CD14-positive monocyte (primary cell): ENCODE data around the gene KRTAP4-11. TPM values are rescaled to one million over a fixed set of nuclear protein-coding genes. Genes with fewer than 3 reads are reported as not detected.

Experiments used
- DNase-seq, 3 donors: peaks; one replicate each; pipeline ENCODE4 v3.0.0-alpha.2; 2011 to 2022
- H2AFZ ChIP-seq: 2 replicates; pipeline ENCODE4 v1.6.0; 2012; ENCODE audit warnings: mild to moderate bottlenecking, low read depth, low read length, inconsistent platforms; ENCODE audit not compliant: insufficient read depth, poor library complexity, severe bottlenecking
- H3K27ac ChIP-seq, 2 donors: 1 replicate in 1 of 2; 2 replicates in 1 of 2; pipeline ENCODE4 v1.5.1; 2012 to 2013; ENCODE audit warnings: low read length in 2 of 2, control low read depth in 1 of 2, inconsistent platforms in 1 of 2, low read depth in 1 of 2, mild to moderate bottlenecking in 1 of 2
- H3K27me3 ChIP-seq, 2 donors: one replicate each; pipeline versions ENCODE4 v1.6.0 to v1.6.1; 2011 to 2013; ENCODE audit warnings: low read length in 2 of 2; ENCODE audit not compliant: control insufficient read depth in 2 of 2, insufficient read depth in 2 of 2
- H3K36me3 ChIP-seq, 2 donors: replicated peaks in 1 of 2; 1 replicate in 1 of 2; 2 replicates in 1 of 2; pipeline versions ENCODE4 v1.5.1 to v1.6.1; 2012 to 2013; ENCODE audit warnings: low read length in 2 of 2, control low read depth in 1 of 2, inconsistent platforms in 1 of 2, mild to moderate bottlenecking in 1 of 2; ENCODE audit not compliant: insufficient read depth in 2 of 2, control insufficient read depth in 1 of 2
- H3K4me1 ChIP-seq, 2 donors: 1 replicate in 1 of 2; 2 replicates in 1 of 2; pipeline versions ENCODE4 v1.5.1 to v1.6.1; 2012 to 2013; ENCODE audit warnings: low read length in 2 of 2, control low read depth in 1 of 2, inconsistent platforms in 1 of 2, mild to moderate bottlenecking in 1 of 2, moderate library complexity in 1 of 2; ENCODE audit not compliant: insufficient read depth in 2 of 2, control insufficient read depth in 1 of 2
- H3K4me2 ChIP-seq: replicated peaks from 2 replicates; pipeline ENCODE3; 2012; ENCODE audit warnings: low read length, moderate library complexity, mild to moderate bottlenecking; ENCODE audit not compliant: poor library complexity, severe bottlenecking; ENCODE audit errors: extremely low read depth
- H3K4me3 ChIP-seq, 3 experiments: fragments of 200-600 bp in 1 of 3; sonication (generic) in 1 of 3; replicated peaks in 1 of 3; 1 replicate in 2 of 3; 2 replicates in 1 of 3; pipeline ENCODE4 v1.5.1; 2011 to 2013; ENCODE audit warnings: low read length in 3 of 3, mild to moderate bottlenecking in 3 of 3, control low read depth in 2 of 3, low read depth in 2 of 3, inconsistent platforms in 1 of 3, moderate library complexity in 1 of 3
- H3K79me2 ChIP-seq: 2 replicates; pipeline ENCODE4 v1.6.0; 2012; ENCODE audit warnings: mild to moderate bottlenecking, control low read depth, inconsistent platforms, low read length, moderate library complexity; ENCODE audit not compliant: insufficient read depth
- H3K9ac ChIP-seq: 2 replicates; pipeline ENCODE4 v1.6.0; 2017; ENCODE audit warnings: low read length, mild to moderate bottlenecking; ENCODE audit not compliant: insufficient read depth, poor library complexity, severe bottlenecking
- H3K9me3 ChIP-seq, 2 donors: replicated peaks in 1 of 2; 1 replicate in 1 of 2; 2 replicates in 1 of 2; pipeline versions ENCODE4 v1.5.1 to v1.6.1; 2012 to 2013; ENCODE audit warnings: low read length in 2 of 2, control low read depth in 1 of 2; ENCODE audit not compliant: control insufficient read depth in 1 of 2, insufficient read depth in 1 of 2
- H4K20me1 ChIP-seq: 2 replicates; pipeline ENCODE4 v1.6.0; 2012; ENCODE audit warnings: mild to moderate bottlenecking, low read length, control low read depth, moderate library complexity; ENCODE audit not compliant: insufficient read depth
- H3K27ac Mint-ChIP-seq, 7 donors: one replicate each; pipeline ENCODE4 v1.8.0; 2020; ENCODE audit warnings: mild to moderate bottlenecking in 7 of 7, mixed read lengths in 7 of 7, moderate library complexity in 6 of 7, inconsistent platforms in 2 of 7
- H3K27me3 Mint-ChIP-seq, 3 donors: one replicate each; pipeline ENCODE4 v1.8.0; 2021 to 2022; ENCODE audit warnings: low read depth in 3 of 3, mild to moderate bottlenecking in 3 of 3, mixed read lengths in 3 of 3, moderate library complexity in 3 of 3, inconsistent platforms in 1 of 3
- H3K36me3 Mint-ChIP-seq, 2 donors: one replicate each; pipeline ENCODE4 v1.8.0; 2020; ENCODE audit warnings: mixed read lengths in 2 of 2, inconsistent platforms in 1 of 2, mild to moderate bottlenecking in 1 of 2
- H3K4me1 Mint-ChIP-seq: one replicate; pipeline ENCODE4 v1.8.0; 2020; ENCODE audit warnings: mild to moderate bottlenecking, mixed read lengths
- H3K4me3 Mint-ChIP-seq, 2 donors: one replicate each; pipeline ENCODE4 v1.8.0; 2020; ENCODE audit warnings: mild to moderate bottlenecking in 2 of 2, mixed read lengths in 2 of 2, moderate library complexity in 1 of 2
- H3K9me3 Mint-ChIP-seq, 7 donors: one replicate each; pipeline ENCODE4 v1.8.0; 2020 to 2022; ENCODE audit warnings: mixed read lengths in 7 of 7, mild to moderate bottlenecking in 6 of 7, moderate library complexity in 6 of 7, inconsistent platforms in 2 of 7
- CTCF ChIP-seq: fragments of 200-600 bp; IDR thresholded peaks from one replicate; pipeline ENCODE4 v1.8.0; 2022; ENCODE audit warnings: antibody characterized with exemption, mild to moderate bottlenecking
- WGBS: methylation state at CpG from one replicate; pipeline ENCODE4 v1.1.5; 2013; ENCODE audit warnings: missing lambda C conversion rate; ENCODE audit not compliant: insufficient coverage; 5-methylcytosine and 5-hydroxymethylcytosine counted together
- intact Hi-C, 2 donors: fragments of 100-400 bp; cut with micrococcal nuclease; formaldehyde crosslinking; loops; one replicate each; pipeline versions ENCODE4 v1.15.0 to v1.15.1; 2023
- polyA plus RNA-seq, 3 donors: library from polyadenylated mRNA; depleted of rRNA in 1 of 3; unstranded in 2 of 3; stranded (reverse) in 1 of 3; fragments of 300-500 nt in 2 of 3; fragments of >200 nt in 1 of 3; fragmentation: Illumina TruSeq in 2 of 3; gene quantifications; 1 replicate in 2 of 3; 2 replicates in 1 of 3; pipeline ENCODE4 v1.2.3, GENCODE V29; 2012 to 2021

KRTAP4-11 gene
- polyA plus RNA-seq, 3 donors = not detected

GRCh38 chr17:41147531-41148204 is 29.5 kb upstream of the KRTAP4-11 start:
- H3K36me3 Mint-ChIP-seq = no peaks in the 10 kb centered on the region
- Histone ChIP-seq H3K27me3 (no peaks in the 10 kb centered on the region), H3K27ac (no peak overlapping the region), H3K9ac (no peak overlapping the region), H3K4me2 (no peak overlapping the region), H3K9me3 (peaks cover 6 to 13% of the 10 kb centered on the region in 2 donors), H3K79me2 (no peaks in the 10 kb centered on the region), H4K20me1 (no peaks in the 10 kb centered on the region), H3K36me3 (no peaks in the 10 kb centered on the region), H3K4me1 (no peaks in the 10 kb centered on the region), H2AFZ (no peak overlapping the region), H3K4me3 (no peak overlapping the region)
- no peak for DNase-seq
- peaks cover 3 to 4% (median 3%) of the 10 kb centered on the region in 3 donors for H3K27me3 Mint-ChIP-seq
- intact Hi-C loops = no loop called here
- H3K4me1 Mint-ChIP-seq = no peaks in the 10 kb centered on the region
- no peak overlapping the region for H3K4me3 Mint-ChIP-seq
- no peak for TF ChIP-seq CTCF
- no peak overlapping the region for H3K27ac Mint-ChIP-seq
- peaks cover 8 to 17% (median 14%) of the 10 kb centered on the region in 7 donors for H3K9me3 Mint-ChIP-seq
- WGBS = 100% methylated on average over 1 of the region's 2 CpGs

GRCh38 chr17:41145261-41145660 is 27.1 kb upstream of the KRTAP4-11 start:
- Histone ChIP-seq H3K4me2 (no peak overlapping the region), H4K20me1 (no peaks in the 10 kb centered on the region), H3K36me3 (no peaks in the 10 kb centered on the region), H3K9ac (no peak overlapping the region), H3K4me3 (no peak overlapping the region), H3K9me3 (peaks cover 7 to 21% of the 10 kb centered on the region in 2 donors), H2AFZ (no peak overlapping the region), H3K79me2 (no peaks in the 10 kb centered on the region), H3K27me3 (no peaks in the 10 kb centered on the region), H3K27ac (no peak overlapping the region), H3K4me1 (no peaks in the 10 kb centered on the region)
- WGBS = no CpG with 5 or more reads among the region's 2 CpGs
- H3K27me3 Mint-ChIP-seq = peaks cover 3 to 4% (median 3%) of the 10 kb centered on the region in 3 donors
- intact Hi-C loops = no loop called here
- no peak for DNase-seq
- TF ChIP-seq CTCF = no peak
- H3K4me1 Mint-ChIP-seq = no peaks in the 10 kb centered on the region
- no peaks in the 10 kb centered on the region for H3K36me3 Mint-ChIP-seq
- H3K4me3 Mint-ChIP-seq = no peak overlapping the region
- H3K27ac Mint-ChIP-seq = no peak overlapping the region
- peaks cover 17 to 32% (median 25%) of the 10 kb centered on the region in 7 donors for H3K9me3 Mint-ChIP-seq
